Measurements from ENCODE around the gene DACH2.
"Not testable (repeated sequence)": the region's sequence is repeated elsewhere in the genome, so short reads cannot be mapped to it uniquely, and the experiment has no call there.

The DACH2 gene

GRCh38 chrX:86148594-86148993 lies 343 bp downstream of the DACH2 start:
- Histone ChIP-seq H3K36me3 (ENCODE audit: insufficient read depth, low read length) (no peaks in the 10 kb centered on the region), H3K9ac (ENCODE audit: insufficient read length) (no peak overlapping the region), H3K4me3 (peak overlapping the region; percentile 77), H3K27ac (no peak overlapping the region), H3K9me3 (ENCODE audit: low read depth, low read length) (no peaks in the 10 kb centered on the region)
- DNase-seq (ENCODE audit: low read depth, low spot score): no peak
- TF ChIP-seq POLR2AphosphoS5 (IDR thresholded peaks at IDR 0.05; ENCODE audit: borderline replicate concordance, low read depth, low read length): no peak
- TF ChIP-seq EZH2 (IDR thresholded peaks at IDR 0.05): no peak
- TF ChIP-seq FOXP2 (optimal IDR thresholded peaks at IDR 0.05; ENCODE audit: control extremely low read depth, extremely low read length, insufficient read depth): no peak

GRCh38 chrX:86149119-86149518 lies 868 bp downstream of the DACH2 start:
- TF ChIP-seq FOXP2 (optimal IDR thresholded peaks at IDR 0.05; ENCODE audit: control extremely low read depth, extremely low read length, insufficient read depth) (no peak), EZH2 (IDR thresholded peaks at IDR 0.05) (no peak), POLR2AphosphoS5 (IDR thresholded peaks at IDR 0.05; ENCODE audit: borderline replicate concordance, low read depth, low read length) (no peak)

GRCh38 chrX:86154553-86154952 lies 6.3 kb downstream of the DACH2 start:
- DNase-seq (ENCODE audit: low read depth, low spot score): no peak
- no peak overlapping the region for H3K4me3 ChIP-seq
- no peak overlapping the region for H3K9ac ChIP-seq (ENCODE audit: insufficient read length)
- H3K36me3 ChIP-seq (ENCODE audit: insufficient read depth, low read length): no peaks in the 10 kb centered on the region
- TF ChIP-seq FOXP2 (optimal IDR thresholded peaks at IDR 0.05; ENCODE audit: control extremely low read depth, extremely low read length, insufficient read depth) (no peak), POLR2AphosphoS5 (IDR thresholded peaks at IDR 0.05; ENCODE audit: borderline replicate concordance, low read depth, low read length) (no peak), EZH2 (IDR thresholded peaks at IDR 0.05) (no peak)
- H3K9me3 ChIP-seq (ENCODE audit: low read depth, low read length): no peaks in the 10 kb centered on the region
- H3K27ac ChIP-seq: no peak overlapping the region

More at GRCh38 chrX:86149119-86149518, 868 bp downstream of the DACH2 start:
- no peak overlapping the region for H3K9ac ChIP-seq (ENCODE audit: insufficient read length)
- H3K4me3 ChIP-seq: peak overlapping the region; percentile 77
- no peaks in the 10 kb centered on the region for H3K9me3 ChIP-seq (ENCODE audit: low read depth, low read length)
- no peaks in the 10 kb centered on the region for H3K36me3 ChIP-seq (ENCODE audit: insufficient read depth, low read length)
- DNase-seq (ENCODE audit: low read depth, low spot score): no peak
- no peak overlapping the region for H3K27ac ChIP-seq

GRCh38 chrX:86171366-86171765 lies 23.1 kb downstream of the DACH2 start:
- Histone ChIP-seq H3K4me3 (no peak overlapping the region), H3K9me3 (ENCODE audit: low read depth, low read length) (no peaks in the 10 kb centered on the region), H3K27ac (no peak overlapping the region), H3K36me3 (ENCODE audit: insufficient read depth, low read length) (no peaks in the 10 kb centered on the region), H3K9ac (ENCODE audit: insufficient read length) (no peak overlapping the region)
- no peak for TF ChIP-seq POLR2AphosphoS5 (IDR thresholded peaks at IDR 0.05; ENCODE audit: borderline replicate concordance, low read depth, low read length)
- TF ChIP-seq EZH2 (IDR thresholded peaks at IDR 0.05): no peak
- no peak for TF ChIP-seq FOXP2 (optimal IDR thresholded peaks at IDR 0.05; ENCODE audit: control extremely low read depth, extremely low read length, insufficient read depth)
- DNase-seq (ENCODE audit: low read depth, low spot score): no peak

GRCh38 chrX:86178906-86179305 lies 30.7 kb downstream of the DACH2 start:
- no peak for DNase-seq (ENCODE audit: low read depth, low spot score)
- H3K9me3 ChIP-seq (ENCODE audit: low read depth, low read length): no peaks in the 10 kb centered on the region
- no peaks in the 10 kb centered on the region for H3K36me3 ChIP-seq (ENCODE audit: insufficient read depth, low read length)
- H3K4me3 ChIP-seq: no peak overlapping the region
- H3K9ac ChIP-seq (ENCODE audit: insufficient read length): no peak overlapping the region
- TF ChIP-seq EZH2 (IDR thresholded peaks at IDR 0.05) (no peak), FOXP2 (optimal IDR thresholded peaks at IDR 0.05; ENCODE audit: control extremely low read depth, extremely low read length, insufficient read depth) (no peak), POLR2AphosphoS5 (IDR thresholded peaks at IDR 0.05; ENCODE audit: borderline replicate concordance, low read depth, low read length) (no peak)
- no peak overlapping the region for H3K27ac ChIP-seq

- not testable (repeated sequence) for H3K9me3 ChIP-seq (ENCODE audit: low read depth, low read length); H3K27ac ChIP-seq; DNase-seq (ENCODE audit: low read depth, low spot score); H3K9ac ChIP-seq (ENCODE audit: insufficient read length); H3K4me3 ChIP-seq; H3K36me3 ChIP-seq (ENCODE audit: insufficient read depth, low read length)
Measured at GRCh38 chrX:86181325-86181724, 33.1 kb downstream of the DACH2 start.

GRCh38 chrX:86192827-86193226 lies 44.6 kb downstream of the DACH2 start:
- no peak overlapping the region for H3K4me3 ChIP-seq
- no peak for TF ChIP-seq FOXP2 (optimal IDR thresholded peaks at IDR 0.05; ENCODE audit: control extremely low read depth, extremely low read length, insufficient read depth)
- no peak for TF ChIP-seq POLR2AphosphoS5 (IDR thresholded peaks at IDR 0.05; ENCODE audit: borderline replicate concordance, low read depth, low read length)
- TF ChIP-seq EZH2 (IDR thresholded peaks at IDR 0.05): no peak
- H3K36me3 ChIP-seq (ENCODE audit: insufficient read depth, low read length): no peaks in the 10 kb centered on the region
- H3K9me3 ChIP-seq (ENCODE audit: low read depth, low read length): no peaks in the 10 kb centered on the region
- H3K27ac ChIP-seq: no peak overlapping the region
- H3K9ac ChIP-seq (ENCODE audit: insufficient read length): no peak overlapping the region
- no peak for DNase-seq (ENCODE audit: low read depth, low spot score)

- H3K4me3 ChIP-seq: no peak overlapping the region
- TF ChIP-seq POLR2AphosphoS5 (IDR thresholded peaks at IDR 0.05; ENCODE audit: borderline replicate concordance, low read depth, low read length) (no peak), FOXP2 (optimal IDR thresholded peaks at IDR 0.05; ENCODE audit: control extremely low read depth, extremely low read length, insufficient read depth) (no peak), EZH2 (IDR thresholded peaks at IDR 0.05) (no peak)
- H3K36me3 ChIP-seq (ENCODE audit: insufficient read depth, low read length): no peaks in the 10 kb centered on the region
- no peak overlapping the region for H3K27ac ChIP-seq
- no peak for DNase-seq (ENCODE audit: low read depth, low spot score)
- no peaks in the 10 kb centered on the region for H3K9me3 ChIP-seq (ENCODE audit: low read depth, low read length)
- H3K9ac ChIP-seq (ENCODE audit: insufficient read length): no peak overlapping the region
Measured at GRCh38 chrX:86194758-86195157, 46.5 kb downstream of the DACH2 start.

GRCh38 chrX:86195343-86195742 lies 47.1 kb downstream of the DACH2 start:
- Histone ChIP-seq H3K36me3 (ENCODE audit: insufficient read depth, low read length) (no peaks in the 10 kb centered on the region), H3K9me3 (ENCODE audit: low read depth, low read length) (no peaks in the 10 kb centered on the region), H3K4me3 (no peak overlapping the region), H3K9ac (ENCODE audit: insufficient read length) (no peak overlapping the region), H3K27ac (no peak overlapping the region)
- no peak for TF ChIP-seq POLR2AphosphoS5 (IDR thresholded peaks at IDR 0.05; ENCODE audit: borderline replicate concordance, low read depth, low read length)
- TF ChIP-seq FOXP2 (optimal IDR thresholded peaks at IDR 0.05; ENCODE audit: control extremely low read depth, extremely low read length, insufficient read depth): no peak
- no peak for TF ChIP-seq EZH2 (IDR thresholded peaks at IDR 0.05)
- no peak for DNase-seq (ENCODE audit: low read depth, low spot score)
